HepG2 (cell line): Measurements from ENCODE around the gene LIFR. TPM values are rescaled to one million over a fixed set of nuclear protein-coding genes. Genes with fewer than 3 reads are reported as not detected.
A peak's percentile ranks its signal among the peaks of the same experiment; 100 is the strongest.

Experiments used
- ATAC-seq: fragments of 200-7000 bp; cut with Tn5 transposase; 3 replicates; pipeline ENCODE4 v1.9.1; 2020; ENCODE audit warnings: mild to moderate bottlenecking, moderate library complexity
- BruUV-seq: library from RNA; stranded (reverse); fragments of 400-500 nt; replicated peaks from 2 replicates; lab custom pipeline; 2021; lab: Mats Ljungman, UMichigan
- CTCF ChIA-PET: fragments of 300-600 bp; formaldehyde crosslinking; extraction: SDS; loops from one replicate; lab custom pipeline; 2021; ENCODE audit warnings: low total read pairs, inconsistent platforms, low intra/inter-chr PET ratio; lab: Yijun Ruan, JAX
- POLR2A ChIA-PET: fragments of 350-600 bp; sonication (Branson Sonifier 250); formaldehyde crosslinking; loops from one replicate; lab custom pipeline; 2020; ENCODE audit warnings: antibody characterized with exemption, inconsistent platforms; lab: Yijun Ruan, JAX
- DNase-seq: peaks from one replicate; pipeline ENCODE4 v3.0.0-alpha.2; 2015; ENCODE audit warnings: low spot score
- FAIRE-seq: peaks from 3 replicates; lab custom pipeline; 2011; peaks lifted over from hg19 to GRCh38; lab: Jason Lieb, UNC
- H2AFZ ChIP-seq: one replicate; pipeline ENCODE4 v1.6.1; 2011; ENCODE audit warnings: low read length, inconsistent platforms
- H3K27ac ChIP-seq: fragments of 300-600 bp; 3 replicates; pipeline ENCODE4 v1.8.0; 2011; ENCODE audit warnings: mixed run types, mild to moderate bottlenecking, mixed read lengths, low read length, inconsistent platforms; ENCODE audit not compliant: insufficient read depth; ENCODE audit errors: extremely low read length
- H3K27me3 ChIP-seq, 2 experiments: fragments of 200-600 bp in 1 of 2; 2 replicates in 1 of 2; 3 replicates in 1 of 2; pipeline versions ENCODE4 v1.6.0 to v1.8.0; 2011; ENCODE audit warnings: low read length in 2 of 2, mild to moderate bottlenecking in 2 of 2, moderate library complexity in 2 of 2, inconsistent platforms in 1 of 2; ENCODE audit not compliant: insufficient read depth in 2 of 2, control insufficient read depth in 1 of 2
- H3K36me3 ChIP-seq, 2 experiments: fragments of 200-600 bp in 1 of 2; replicated peaks in 1 of 2; 2 replicates in 1 of 2; 3 replicates in 1 of 2; pipeline versions ENCODE4 v1.5.1 to v1.8.0; 2011; ENCODE audit warnings: low read length in 2 of 2, inconsistent platforms in 1 of 2; ENCODE audit not compliant: insufficient read depth in 2 of 2, control insufficient read depth in 1 of 2
- H3K4me1 ChIP-seq: 2 replicates; pipeline ENCODE4 v1.5.1; 2012; ENCODE audit warnings: low read length, inconsistent platforms; ENCODE audit not compliant: insufficient read depth
- H3K4me2 ChIP-seq: 2 replicates; pipeline ENCODE4 v1.6.0; 2011; ENCODE audit warnings: low read depth, low read length, inconsistent platforms
- H3K4me3 ChIP-seq, 3 experiments: fragments of 200-600 bp in 1 of 3; sonication (generic), shearing (Covaris generic) in 1 of 3; replicated peaks in 1 of 3; 2 replicates each; pipeline ENCODE4 v1.5.1; 2011 to 2016; ENCODE audit warnings: low read length in 3 of 3, inconsistent platforms in 2 of 3, low read depth in 2 of 3, mild to moderate bottlenecking in 2 of 3, control low read depth in 1 of 3, mixed read lengths in 1 of 3; ENCODE audit not compliant: insufficient read depth in 1 of 3
- H3K79me2 ChIP-seq: one replicate; pipeline ENCODE4 v1.6.1; 2011; ENCODE audit warnings: low read length, inconsistent platforms; ENCODE audit not compliant: insufficient read depth
- H3K9ac ChIP-seq: 2 replicates; pipeline ENCODE4 v1.6.0; 2011; ENCODE audit warnings: mild to moderate bottlenecking, low read depth, low read length, inconsistent platforms; ENCODE audit not compliant: insufficient read depth
- H3K9me3 ChIP-seq: 2 replicates; pipeline ENCODE4 v1.5.1; 2012; ENCODE audit warnings: mild to moderate bottlenecking, low read length
- H4K20me1 ChIP-seq: 2 replicates; pipeline ENCODE4 v1.6.0; 2011; ENCODE audit warnings: inconsistent platforms, mild to moderate bottlenecking, low read length, moderate library complexity; ENCODE audit not compliant: insufficient read depth
- CEBPB ChIP-seq: IDR thresholded peaks from 2 replicates; pipeline ENCODE4 v1.6.1; 2011; ENCODE audit warnings: low read depth, low read length, improper control_type of control experiment, borderline replicate concordance
- CEBPZ ChIP-seq: IDR thresholded peaks from 2 replicates; pipeline ENCODE4 v1.6.1; 2012; ENCODE audit warnings: low read length, improper control_type of control experiment
- ZBTB8A ChIP-seq: sonication (generic); formaldehyde crosslinking; IDR thresholded peaks from 2 replicates; pipeline ENCODE4 v1.4.0; 2020; ENCODE audit warnings: mild to moderate bottlenecking, low read depth, missing genetic modification reagents, borderline replicate concordance
- ZKSCAN1 ChIP-seq: fragments of 150-350 bp; IDR thresholded peaks from 2 replicates; pipeline ENCODE4 v1.6.1; 2014; ENCODE audit warnings: low read length
- ZNF44 ChIP-seq: sonication (generic); formaldehyde crosslinking; IDR thresholded peaks from 2 replicates; pipeline ENCODE4 v1.5.1; 2020; ENCODE audit warnings: mild to moderate bottlenecking, missing genetic modification reagents
- ZNF766 ChIP-seq: sonication (generic); formaldehyde crosslinking; IDR thresholded peaks from 2 replicates; pipeline ENCODE4 v1.5.0; 2020; ENCODE audit warnings: missing genetic modification reagents, borderline replicate concordance
- ZSCAN30 ChIP-seq: sonication (generic); formaldehyde crosslinking; IDR thresholded peaks from 2 replicates; pipeline ENCODE4 v1.5.0; 2020; ENCODE audit warnings: mild to moderate bottlenecking, missing genetic modification reagents
- WGBS: methylation state at CpG from one replicate; pipeline ENCODE4 v1.1.6; 2017; ENCODE audit warnings: low lambda C conversion rate; 5-methylcytosine and 5-hydroxymethylcytosine counted together
- in situ Hi-C: cut with HindIII; loops from 2 replicates; pipeline ENCODE4 v1.10.0; 2017; ENCODE audit warnings: low pct_unique_long_range_greater_than_20kb; ENCODE audit not compliant: extremely low pct_ligation_motif_present
- intact Hi-C: fragments of 100-400 bp; cut with micrococcal nuclease; formaldehyde crosslinking; loops from one replicate; pipeline ENCODE4 v1.10.0; 2022; ENCODE audit not compliant: unreplicated experiment
- polyA plus RNA-seq, 8 experiments: library from polyadenylated mRNA; depleted of rRNA in 3 of 8; stranded (reverse) in 7 of 8; unstranded in 1 of 8; fragments of >200 nt; fragmentation: Illumina TruSeq in 4 of 8; extraction: Trizol in 4 of 8; gene quantifications; 2 replicates each; pipeline versions ENCODE4 v1.2.1 to v1.2.3, GENCODE V29; 2011 to 2016; ENCODE audit warnings: low read depth in 4 of 8, missing spikeins in 1 of 8, mixed read lengths in 1 of 8; ENCODE audit not compliant: insufficient read depth in 1 of 8
- total RNA-seq, 5 experiments: library from RNA; depleted of rRNA; stranded (reverse); fragments of >200 nt; fragmentation: Illumina TruSeq; extraction: Trizol; gene quantifications; 2 replicates each; pipeline ENCODE4 v1.2.3, GENCODE V29; 2016; ENCODE audit warnings: low read depth in 1 of 5
- TF ChIP-seq, protein P1 (sequence below): IDR thresholded peaks from 2 replicates; pipeline ENCODE4 v1.6.1; 2016; ENCODE audit warnings: mild to moderate bottlenecking, missing biosample characterization, missing genetic modification reagents
- TF ChIP-seq, protein P2 (sequence below): sonication (generic); formaldehyde crosslinking; IDR thresholded peaks from 2 replicates; pipeline ENCODE4 v1.4.0; 2020; ENCODE audit warnings: missing genetic modification reagents; ENCODE audit errors: not compliant biosample characterization

LIFR gene
- total and polyA plus RNA-seq, 2 of the 13 experiments (the other 11 are each of a cell fraction or from before 2014, with no cell fraction given): 6.3 to 25.2 TPM

- TF ChIP-seq CEBPZ: no peak
- TF ChIP-seq ZNF44: no peak
- TF ChIP-seq ZBTB8A (CRISPR knock-in tag): no peak
Measured at GRCh38 chr5:38528162-38528703, 28.2 kb downstream of the LIFR start (continued).

- Histone ChIP-seq H4K20me1 (no peaks in the 10 kb centered on the region), H3K4me3 (no peak overlapping the region), H3K9ac (no peak overlapping the region), H3K4me1 (peaks cover 38% of the 10 kb centered on the region), H3K36me3 (peaks cover 4 to 33% of the 10 kb centered on the region in 2 experiments; a peak in 4 of 5 replicates), H2AFZ (no peak overlapping the region), H3K4me2 (peak overlapping the region; percentile 66), H3K27me3 (no peaks in the 10 kb centered on the region), H3K79me2 (peaks cover 41% of the 10 kb centered on the region), H3K27ac (peak overlapping the region; percentile 68), H3K9me3 (peaks cover 8% of the 10 kb centered on the region)
- FAIRE-seq: no peak
- WGBS: 100% methylated on average over 2 of the region's 2 CpGs
- intact Hi-C loops: no loop called here
- no TSS peak for BruUV-seq
- ATAC-seq: no peak
- in situ Hi-C loops: no loop called here
- ChIA-PET POLR2A (no interaction called here), CTCF (interaction anchor here (1.9 kb wide), 1 partner anchor 23 kb away, joined by 18 read pairs; no protein-coding TSS in a partner anchor)
- TF ChIP-seq ZKSCAN1 (no peak), ZSCAN30 (CRISPR knock-in tag) (no peak), ZNF766 (CRISPR knock-in tag) (no peak), CEBPB (no peak)
- TF ChIP-seq, protein P1, sequence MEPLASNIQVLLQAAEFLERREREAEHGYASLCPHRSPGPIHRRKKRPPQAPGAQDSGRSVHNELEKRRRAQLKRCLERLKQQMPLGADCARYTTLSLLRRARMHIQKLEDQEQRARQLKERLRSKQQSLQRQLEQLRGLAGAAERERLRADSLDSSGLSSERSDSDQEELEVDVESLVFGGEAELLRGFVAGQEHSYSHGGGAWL (CRISPR knock-in tag): no peak
- TF ChIP-seq, protein P2, sequence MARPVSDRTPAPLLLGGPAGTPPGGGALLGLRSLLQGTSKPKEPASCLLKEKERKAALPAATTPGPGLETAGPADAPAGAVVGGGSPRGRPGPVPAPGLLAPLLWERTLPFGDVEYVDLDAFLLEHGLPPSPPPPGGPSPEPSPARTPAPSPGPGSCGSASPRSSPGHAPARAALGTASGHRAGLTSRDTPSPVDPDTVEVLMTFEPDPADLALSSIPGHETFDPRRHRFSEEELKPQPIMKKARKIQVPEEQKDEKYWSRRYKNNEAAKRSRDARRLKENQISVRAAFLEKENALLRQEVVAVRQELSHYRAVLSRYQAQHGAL (CRISPR knock-in tag): no peak
- DNase-seq: no peak
Measured at GRCh38 chr5:38527475-38527874, 29.0 kb downstream of the LIFR start.
